OCI-LY7 (cell line): ENCODE results near the gene AFDN. TPM values are rescaled to one million over a fixed set of nuclear protein-coding genes. Genes with fewer than 3 reads are reported as not detected.

Experiments used
- Bru-seq: library from RNA; stranded (reverse); fragments of 400-500 nt; gene quantifications from one replicate; lab custom pipeline; 2021; lab: Mats Ljungman, UMichigan
- BruChase-seq, 2 experiments: library from RNA; stranded (reverse); fragments of 400-500 nt; gene quantifications; one replicate each; lab custom pipeline; 2021; lab: Mats Ljungman, UMichigan
- BruUV-seq: library from RNA; stranded (reverse); fragments of 400-500 nt; replicated peaks from 2 replicates; lab custom pipeline; 2021; lab: Mats Ljungman, UMichigan
- CTCF ChIA-PET: fragments of 300-600 bp; sonication (Branson Sonifier 250); formaldehyde crosslinking; loops from one replicate; lab custom pipeline; 2022; ENCODE audit warnings: antibody characterized with exemption; ENCODE audit not compliant: unreplicated experiment; lab: Charles Lee
- POLR2A ChIA-PET: fragments of 300-600 bp; sonication (Branson Sonifier 250); formaldehyde crosslinking; loops from one replicate; lab custom pipeline; 2022; ENCODE audit warnings: antibody characterized with exemption; lab: Charles Lee
- DNase-seq: peaks from one replicate; pipeline ENCODE4 v3.0.0-alpha.2; 2015; ENCODE audit warnings: low spot score
- H2AFZ ChIP-seq: fragments of 200-600 bp; sonication (generic), shearing (Covaris generic); 2 replicates; pipeline ENCODE4 v1.6.1; 2014; ENCODE audit warnings: mild to moderate bottlenecking, antibody characterized with exemption, low read length, moderate library complexity
- H3K27ac ChIP-seq: fragments of 200-600 bp; sonication (generic); 2 replicates; pipeline ENCODE4 v1.5.1; 2014; ENCODE audit warnings: mixed run types, low read depth, mild to moderate bottlenecking, moderate library complexity, low read length, inconsistent platforms; ENCODE audit not compliant: poor library complexity, severe bottlenecking
- H3K36me3 ChIP-seq: fragments of 200-600 bp; sonication (generic); 2 replicates; pipeline ENCODE4 v1.6.1; 2014; ENCODE audit warnings: mild to moderate bottlenecking, antibody characterized with exemption, low read length, moderate library complexity, mixed read lengths; ENCODE audit not compliant: insufficient read depth
- H3K4me1 ChIP-seq: fragments of 200-600 bp; sonication (generic); 2 replicates; pipeline ENCODE4 v1.5.1; 2014; ENCODE audit warnings: mild to moderate bottlenecking, low read length; ENCODE audit not compliant: insufficient read depth, poor library complexity, severe bottlenecking
- H3K4me2 ChIP-seq: fragments of 200-600 bp; sonication (generic); 2 replicates; pipeline ENCODE4 v1.6.1; 2014; ENCODE audit warnings: mild to moderate bottlenecking, low read length
- H3K4me3 ChIP-seq: fragments of 200-600 bp; sonication (generic); 2 replicates; pipeline ENCODE4 v1.5.1; 2014; ENCODE audit warnings: mild to moderate bottlenecking, low read depth, low read length; ENCODE audit not compliant: poor library complexity, severe bottlenecking
- H3K79me2 ChIP-seq: fragments of 200-600 bp; sonication (generic); 2 replicates; pipeline ENCODE4 v1.6.1; 2016; ENCODE audit warnings: low read depth, mild to moderate bottlenecking, low read length, moderate library complexity, mixed read lengths; ENCODE audit not compliant: insufficient read depth
- H3K9me2 ChIP-seq: fragments of 200-600 bp; sonication (generic); 2 replicates; pipeline ENCODE4 v1.6.1; 2016; ENCODE audit warnings: mild to moderate bottlenecking, low read length, mixed read lengths; ENCODE audit not compliant: insufficient read depth
- H3K9me3 ChIP-seq: fragments of 200-600 bp; sonication (generic); 2 replicates; pipeline ENCODE4 v1.6.1; 2014; ENCODE audit warnings: mild to moderate bottlenecking, mixed run types, low read length, mixed read lengths
- H4K20me1 ChIP-seq: fragments of 200-600 bp; sonication (generic); 2 replicates; pipeline ENCODE4 v1.6.1; 2014; ENCODE audit warnings: mild to moderate bottlenecking, antibody characterized with exemption, low read length, moderate library complexity, mixed read lengths; ENCODE audit not compliant: insufficient read depth
- CTCF ChIP-seq: fragments of 200-600 bp; sonication (generic); conservative IDR thresholded peaks from 2 replicates; pipeline ENCODE4 v1.5.1; 2014; ENCODE audit warnings: mild to moderate bottlenecking, antibody characterized with exemption, low read length, moderate library complexity, mixed read lengths
- EZH2phosphoT487 ChIP-seq: fragments of 200-600 bp; sonication (generic); IDR thresholded peaks from 2 replicates; pipeline ENCODE4 v1.6.1; 2018; ENCODE audit warnings: low read depth, borderline replicate concordance, mild to moderate bottlenecking, mixed run types, antibody characterized with exemption, low read length, moderate library complexity, mixed read lengths
- intact Hi-C: fragments of 100-400 bp; cut with micrococcal nuclease; formaldehyde crosslinking; loops from one replicate; pipeline ENCODE4 v1.10.0; 2022; ENCODE audit not compliant: unreplicated experiment
- long read RNA-seq: library from polyadenylated mRNA; stranded (forward); transcript quantifications from one replicate; pipeline ENCODE4 v2.0.0, GENCODE V29; 2022
- total RNA-seq, 2 experiments: library from RNA; depleted of rRNA in 1 of 2; stranded (reverse); fragments of >200 nt in 1 of 2; shearing (Covaris generic) in 1 of 2; gene quantifications; 2 replicates each; pipeline ENCODE4 v1.2.3, GENCODE V29; 2014 to 2022

Gene AFDN
- total RNA-seq (2014; rRNA removed; shearing (Covaris generic)) (43.6 and 62.2 TPM in 2 replicates), total RNA-seq (2022) (68.8 and 71.6 TPM in 2 replicates), Bru-seq, nascent RNA (percentile 73 among the genes with signal in this experiment), BruChase-seq, experiment 1, labeled RNA remaining after a 6-hour chase (percentile 68 among the genes with signal in this experiment), BruChase-seq, experiment 2, labeled RNA remaining after a 2-hour chase (percentile 68 among the genes with signal in this experiment)
- long read RNA-seq, partial matches to known transcripts = 10 of 23 reads
- long read RNA-seq, other reads (novel, unspliced or antisense) = 11 of 23 reads

GRCh38 chr6:167826896-167827582 lies at the start of gene AFDN:
Gene AFDN (plus strand): TSS chr6:167826911. CDS start chr6:167827133, 222 bp downstream.
- intact Hi-C loops = no loop called here
- CTCF ChIA-PET = no interaction called here

GRCh38 chr6:167778497-167779128 lies 48.1 kb upstream of the AFDN start:
- Histone ChIP-seq H3K9me3 (no peaks in the 10 kb centered on the region), H3K4me2 (no peak overlapping the region), H3K36me3 (no peaks in the 10 kb centered on the region), H3K9me2 (no peaks in the 10 kb centered on the region), H3K4me1 (no peaks in the 10 kb centered on the region), H3K27ac (no peak overlapping the region), H3K79me2 (no peaks in the 10 kb centered on the region), H2AFZ (no peak overlapping the region), H4K20me1 (no peaks in the 10 kb centered on the region), H3K4me3 (no peak overlapping the region)
- ChIA-PET POLR2A (interaction anchor here (2.0 kb wide), 1 partner anchor 8 kb away, joined by 6 read pairs; no protein-coding TSS in a partner anchor), CTCF (no interaction called here)
- intact Hi-C loops = no loop called here
- no peak for DNase-seq
- no TSS peak for BruUV-seq
- TF ChIP-seq CTCF (no peak), EZH2phosphoT487 (no peak)

More at GRCh38 chr6:167826896-167827582, at the start of gene AFDN:
- no peaks in the 10 kb centered on the region for H3K9me3 ChIP-seq
- peaks cover 35% of the 10 kb centered on the region for H4K20me1 ChIP-seq
- H3K27ac ChIP-seq = no peak within 1 kb of the TSS
- H3K9me2 ChIP-seq = no peaks in the 10 kb centered on the region
- H3K36me3 ChIP-seq = no peaks in the 10 kb centered on the region
- peak within 1 kb of the TSS; percentile 95 for H3K4me2 ChIP-seq
- peaks cover 26% of the 10 kb centered on the region; the same call in 1 of the 2 replicates for H3K79me2 ChIP-seq
- peak within 1 kb of the TSS; percentile 81; the same call in 1 of the 2 replicates for H2AFZ ChIP-seq
- POLR2A ChIA-PET = interaction anchor here (0.6 to 3.9 kb wide), 2 partner anchors 9 to 17 kb away, joined by 4 to 18 read pairs; no protein-coding TSS in a partner anchor
- DNase-seq = peak; percentile 53
- no TSS peak for BruUV-seq
- H3K4me1 ChIP-seq = peaks cover 20% of the 10 kb centered on the region
- TF ChIP-seq EZH2phosphoT487 (no peak), CTCF (no peak)
- peak within 1 kb of the TSS; percentile 73 for H3K4me3 ChIP-seq
